ENCODE data around the gene SLC35A1.
A peak's percentile ranks its signal among the peaks of the same experiment; 100 is the strongest.
"Not testable (repeated sequence)": the region's sequence is repeated elsewhere in the genome, so short reads cannot be mapped to it uniquely, and the experiment has no call there.

Gene SLC35A1, protein sequence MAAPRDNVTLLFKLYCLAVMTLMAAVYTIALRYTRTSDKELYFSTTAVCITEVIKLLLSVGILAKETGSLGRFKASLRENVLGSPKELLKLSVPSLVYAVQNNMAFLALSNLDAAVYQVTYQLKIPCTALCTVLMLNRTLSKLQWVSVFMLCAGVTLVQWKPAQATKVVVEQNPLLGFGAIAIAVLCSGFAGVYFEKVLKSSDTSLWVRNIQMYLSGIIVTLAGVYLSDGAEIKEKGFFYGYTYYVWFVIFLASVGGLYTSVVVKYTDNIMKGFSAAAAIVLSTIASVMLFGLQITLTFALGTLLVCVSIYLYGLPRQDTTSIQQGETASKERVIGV

GRCh38 chr6:87472525-87473418 is at the start of gene SLC35A1:
Gene SLC35A1, plus strand, starts transcription at chr6:87472974. Its CDS starts 30 bp downstream, at chr6:87473004.
- peak; percentile 83 for DNase-seq

DNA sequence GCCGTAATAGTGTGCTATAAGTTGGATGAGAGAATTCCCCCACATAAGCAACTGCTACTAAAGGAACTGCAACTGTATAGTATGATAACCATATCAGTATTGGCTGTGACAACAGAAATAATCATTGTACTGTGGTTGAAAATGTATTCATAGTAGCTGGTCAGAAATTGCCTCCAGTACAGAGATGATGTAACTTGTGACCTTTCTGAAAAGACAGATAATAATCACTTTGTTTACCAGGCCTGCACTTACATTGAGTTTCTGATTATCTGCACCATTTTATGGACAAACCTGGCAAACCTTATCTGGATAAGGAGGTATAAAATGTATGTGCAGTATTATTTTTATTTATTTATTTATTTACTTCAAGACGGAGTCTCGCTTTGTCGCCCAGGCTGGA is 46.0 kb upstream of the SLC35A1 start:
- no peak for DNase-seq

- DNase-seq, result no peak
These were observed 42.3 kb upstream of the SLC35A1 start for GRCh38 chr6:87430499-87430898.

GRCh38 chr6:87431263-87431662 is 41.5 kb upstream of the SLC35A1 start:
- no peak for DNase-seq

DNA sequence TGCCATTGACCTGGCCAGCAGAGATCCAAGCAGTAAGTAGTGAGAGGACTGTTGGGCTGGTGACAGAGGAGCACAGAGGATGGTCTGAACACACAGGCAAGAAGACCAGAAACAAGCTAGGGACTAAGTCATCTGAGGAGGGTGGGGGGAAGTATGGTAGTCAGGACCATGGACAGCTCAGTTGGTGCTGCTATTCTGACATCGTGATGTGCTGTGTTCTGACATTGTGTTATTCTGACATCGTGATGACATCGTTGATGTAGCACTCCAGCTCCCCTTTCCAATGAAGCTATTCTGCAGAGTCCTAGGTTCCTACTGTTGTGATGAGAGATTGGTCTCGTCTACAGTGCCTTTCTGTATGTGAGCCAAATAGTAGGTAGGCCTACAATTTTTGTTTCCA is 36.3 kb upstream of the SLC35A1 start:
- no peak for DNase-seq

DNA sequence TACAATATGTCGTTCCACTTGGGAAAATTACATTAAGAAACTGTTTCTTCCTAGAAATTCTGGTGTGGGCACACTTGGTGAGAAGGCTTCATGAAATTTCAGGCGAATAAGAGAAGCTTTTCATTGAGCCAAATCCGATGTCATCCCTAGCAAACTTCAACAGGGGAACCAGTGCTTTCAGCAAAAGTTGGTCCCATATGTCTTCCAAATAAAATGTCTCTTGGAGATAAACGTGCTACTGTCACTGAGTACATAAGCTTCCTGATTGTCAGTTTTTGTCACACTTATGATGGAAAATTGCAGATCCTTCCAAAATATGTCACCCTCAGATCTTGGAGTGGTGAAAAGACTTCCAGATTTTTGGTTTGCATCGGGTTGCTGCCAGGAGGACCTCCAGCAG is 31.1 kb upstream of the SLC35A1 start:
- no peak for DNase-seq

GRCh38 chr6:87444362-87444761 is 28.4 kb upstream of the SLC35A1 start:
- DNase-seq, result no peak

DNA sequence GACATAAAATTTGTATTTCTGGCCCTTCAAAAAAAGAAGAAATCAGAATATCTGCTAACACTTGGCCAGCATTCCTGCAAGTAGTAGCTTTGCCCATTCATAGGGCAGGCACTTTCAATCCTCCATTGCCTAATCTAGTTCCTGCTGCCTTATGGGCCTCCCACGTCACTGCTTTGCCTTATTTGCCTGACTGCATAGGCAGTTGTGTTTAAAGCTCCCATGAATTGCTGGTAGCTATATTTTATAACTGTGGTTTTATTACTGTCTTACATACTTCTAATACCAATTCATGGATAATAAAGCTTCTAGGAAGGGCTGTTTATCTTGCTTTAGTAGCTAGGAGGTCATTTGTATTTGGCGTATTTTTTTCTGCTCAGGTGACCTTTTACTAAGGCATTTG is 7.7 kb upstream of the SLC35A1 start:
- no peak for DNase-seq

- DNase-seq, result peak; percentile 67
These were observed 687 bp downstream of the SLC35A1 start for GRCh38 chr6:87473419-87473903.

- DNase-seq, result no peak
These were observed 9.2 kb downstream of the SLC35A1 start for GRCh38 chr6:87481931-87482330.

GRCh38 chr6:87482366-87482765 is 9.6 kb downstream of the SLC35A1 start:
- DNase-seq, result no peak

- DNase-seq, result no peak
These were observed 11.2 kb downstream of the SLC35A1 start for GRCh38 chr6:87483929-87484328.

DNA sequence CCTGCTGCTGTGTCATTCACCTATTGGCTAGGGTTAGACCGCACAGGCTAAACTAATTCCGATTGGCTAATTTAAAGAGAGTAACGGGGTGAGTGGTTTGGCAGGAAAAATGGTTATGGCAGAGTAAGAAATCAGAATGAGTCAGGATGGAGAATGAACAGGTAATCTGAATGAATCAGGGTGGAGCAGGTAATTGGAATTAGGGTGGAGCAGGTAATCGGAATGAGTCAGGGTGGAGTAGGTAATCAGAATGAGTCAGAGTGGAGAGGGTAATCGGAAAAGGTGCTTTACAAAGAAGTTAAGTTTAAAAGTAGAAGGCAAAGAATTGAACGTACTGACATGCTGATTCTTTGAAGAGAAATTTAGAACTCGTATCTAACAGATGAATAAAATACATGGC is 11.7 kb downstream of the SLC35A1 start:
- no peak for DNase-seq

GRCh38 chr6:87487555-87487954 is 14.8 kb downstream of the SLC35A1 start:
- DNase-seq, result no peak

GRCh38 chr6:87489326-87489725 is 16.6 kb downstream of the SLC35A1 start:
- not testable (repeated sequence) for DNase-seq

GRCh38 chr6:87494761-87495422 is 22.1 kb downstream of the SLC35A1 start:
- no peak for DNase-seq

DNA sequence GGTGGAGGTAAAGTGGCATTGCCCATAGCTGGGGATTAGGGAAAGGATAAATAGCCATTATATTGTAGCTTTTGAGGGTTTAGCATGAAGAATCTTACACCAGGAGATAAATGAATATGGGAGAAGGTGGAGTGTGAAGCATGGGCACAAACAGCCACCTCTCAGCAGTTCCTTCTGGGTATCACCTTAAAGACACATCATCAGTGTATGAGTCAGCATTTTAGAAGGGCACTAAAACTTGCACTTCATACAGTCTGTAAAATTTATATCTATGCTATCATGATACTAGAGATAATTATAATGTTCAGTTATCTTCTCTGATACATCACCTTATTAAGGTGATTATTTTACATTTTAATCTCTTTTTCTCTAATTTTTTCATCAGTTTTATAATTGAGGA is 25.3 kb downstream of the SLC35A1 start:
- no peak for DNase-seq

DNA sequence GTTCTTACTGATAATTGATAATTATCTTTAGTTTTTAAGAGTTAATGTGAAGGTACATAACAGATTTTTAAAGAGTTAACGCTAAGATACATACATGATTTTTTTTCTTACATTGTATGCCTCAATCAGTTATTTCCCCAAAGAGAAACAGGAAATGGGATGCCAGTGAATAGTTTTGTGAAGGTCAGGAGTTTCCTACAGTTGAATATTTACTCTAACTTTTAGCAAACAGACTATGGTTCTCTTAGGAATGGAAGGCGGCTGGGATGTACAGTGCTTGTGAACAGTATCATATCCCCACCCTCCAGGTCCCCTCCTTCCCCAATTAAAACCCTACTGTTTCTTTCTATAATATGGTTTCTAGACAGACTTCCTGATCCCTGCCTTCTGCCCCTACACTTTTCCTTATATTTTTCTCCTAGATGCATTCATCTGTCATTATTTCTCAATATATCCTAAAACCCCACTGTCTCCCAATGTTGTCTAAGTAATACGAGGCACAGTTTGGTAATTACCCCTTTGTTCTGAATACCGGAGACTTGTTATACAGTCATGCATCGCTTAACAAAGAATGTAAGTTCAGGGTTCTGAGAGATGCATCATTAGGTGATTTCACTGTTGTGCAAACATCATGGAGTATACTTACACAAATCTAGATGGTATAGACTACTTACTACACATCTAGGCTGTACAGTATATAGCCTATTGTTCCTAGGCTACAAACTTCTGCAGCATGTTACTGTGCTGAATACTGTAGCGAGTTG is 29.2 kb downstream of the SLC35A1 start:
- no peak for DNase-seq

- DNase-seq, result no peak
These were observed 31.7 kb downstream of the SLC35A1 start for GRCh38 chr6:87504441-87504840.

GRCh38 chr6:87514831-87515230 is 42.1 kb downstream of the SLC35A1 start:
- no peak for DNase-seq

- DNase-seq, result no peak
These were observed 45.7 kb downstream of the SLC35A1 start for GRCh38 chr6:87518453-87518852.

GRCh38 chr6:87522686-87523085 is 49.9 kb downstream of the SLC35A1 start:
- no peak for DNase-seq

- no peak for DNase-seq
These were observed 56.4 kb downstream of the SLC35A1 start for GRCh38 chr6:87529221-87529620.

Measured in NCI-H2171 treated with DMSO at 0.1 percent for 48 hours (cell line).